Amniotic epithelial cell (primary cell): ENCODE data around the gene OR6C76.
"Not testable (repeated sequence)": the region's sequence is repeated elsewhere in the genome, so short reads cannot be mapped to it uniquely, and the experiment has no call there.

ENCODE experiments used
- DNase-seq: peaks from one replicate; pipeline ENCODE4 v3.0.0-alpha.2; 2010; ENCODE audit warnings: low read depth

Gene OR6C76

GRCh38 chr12:55425954-55426353 is at the start of gene OR6C76:
OR6C76 (plus strand) TSS chr12:55426254; CDS start chr12:55426254, 0 bp downstream.
- no peak for DNase-seq

DNA sequence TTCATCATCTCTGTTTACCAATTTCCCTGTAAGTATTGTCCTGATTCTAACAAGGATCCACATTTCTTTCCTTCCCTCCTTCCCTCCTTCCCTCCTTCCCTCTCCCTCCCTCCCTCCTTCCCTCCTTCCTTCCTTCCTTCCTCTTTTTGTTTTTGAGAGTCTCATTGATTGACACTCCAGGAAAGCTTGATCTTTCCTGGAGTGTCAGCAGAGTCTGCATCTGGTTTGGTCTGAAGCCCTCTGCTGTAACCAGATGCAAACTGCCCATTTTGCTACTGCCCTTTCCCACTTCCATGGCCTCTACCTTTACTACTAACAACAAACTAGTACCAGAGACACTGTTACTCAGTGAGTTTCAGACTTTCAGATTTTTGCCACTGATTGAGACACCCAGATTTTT is 40.2 kb upstream of the OR6C76 start:
- no peak for DNase-seq

DNA sequence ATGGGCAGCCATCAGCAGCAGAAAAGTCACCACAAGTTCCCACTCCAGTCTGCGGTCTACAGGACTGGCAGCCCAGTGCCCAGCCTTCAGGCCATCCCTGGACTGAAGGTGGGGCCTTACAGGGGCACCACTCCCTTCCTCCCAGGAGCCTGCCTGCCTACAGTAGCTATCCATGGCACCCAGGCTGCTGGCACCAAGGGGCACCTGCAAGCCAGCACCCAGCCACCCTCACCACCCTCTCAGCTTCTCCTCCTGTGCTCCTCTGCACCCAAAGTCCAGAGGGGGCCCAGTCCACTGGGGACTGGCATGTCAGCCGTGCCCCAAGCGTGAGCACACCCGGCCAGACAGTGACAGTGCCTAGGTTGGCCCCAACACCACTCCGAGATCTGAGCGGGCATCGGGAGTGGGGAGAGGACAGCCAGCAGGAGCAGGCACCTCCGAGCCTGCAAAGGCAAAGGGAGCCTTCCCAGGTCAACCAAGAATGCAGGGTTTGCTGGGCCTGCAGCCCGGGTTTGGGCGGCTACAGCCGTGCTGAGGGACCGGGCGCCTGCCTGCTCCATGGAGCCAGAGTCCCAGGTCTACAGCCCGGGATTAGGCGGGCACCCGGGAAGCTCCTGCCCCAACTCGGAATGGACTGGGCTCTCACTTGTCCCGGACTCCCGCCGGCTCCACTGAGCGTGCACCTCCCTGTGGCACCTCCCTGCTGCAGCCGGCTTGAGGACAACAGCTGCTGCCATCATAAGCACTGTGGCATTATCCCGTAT is 33.8 kb upstream of the OR6C76 start:
- DNase-seq = no peak

- DNase-seq = no peak
Observed at GRCh38 chr12:55396326-55396725, 29.7 kb upstream of the OR6C76 start.

GRCh38 chr12:55400229-55400628 is 25.8 kb upstream of the OR6C76 start, which contains the start of gene OR6C65:
OR6C65 (plus strand) TSS chr12:55400529; CDS start chr12:55400529, 0 bp downstream.
- DNase-seq = no peak

GRCh38 chr12:55407866-55408265 is 18.2 kb upstream of the OR6C76 start:
- no peak for DNase-seq

DNA sequence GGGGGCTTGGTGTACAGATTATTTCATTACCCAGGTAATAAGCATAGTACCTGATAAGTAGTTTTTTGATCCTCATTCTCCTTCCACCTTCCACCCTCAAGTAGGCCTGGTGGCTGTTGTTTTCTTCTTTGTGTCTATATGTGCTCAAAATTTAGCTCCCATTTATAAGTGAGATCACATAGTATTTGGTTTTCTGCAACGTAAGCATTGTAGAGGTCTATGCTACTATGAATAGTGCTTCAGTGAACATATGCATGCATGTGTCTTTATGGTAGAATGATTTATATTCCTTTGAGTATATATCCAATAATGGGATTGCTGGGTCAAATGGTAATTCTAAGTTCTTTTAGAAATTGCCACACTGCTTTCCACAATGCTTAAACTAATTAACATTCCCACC is 16.9 kb upstream of the OR6C76 start:
- DNase-seq = not testable (repeated sequence)

DNA sequence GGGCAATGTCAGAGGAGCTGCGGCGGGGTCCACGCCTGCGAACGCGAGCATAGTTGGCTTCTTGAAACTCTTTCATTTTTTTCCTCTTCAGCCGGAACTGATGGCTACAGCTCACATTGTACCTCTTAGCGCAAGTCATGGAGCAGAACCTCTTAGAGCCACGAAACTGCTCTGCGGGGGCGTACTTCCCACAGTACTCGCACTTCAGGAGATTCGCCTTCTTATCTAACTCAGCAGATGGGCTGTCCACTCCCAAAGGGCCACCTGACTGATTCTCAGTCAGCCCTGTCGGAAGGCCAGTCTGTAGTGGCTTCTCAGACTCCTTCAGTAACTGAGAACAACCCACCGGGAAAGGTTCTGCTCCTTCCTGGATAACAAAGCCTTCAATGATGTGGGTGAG is 13.9 kb upstream of the OR6C76 start:
- DNase-seq = not testable (repeated sequence)

DNA sequence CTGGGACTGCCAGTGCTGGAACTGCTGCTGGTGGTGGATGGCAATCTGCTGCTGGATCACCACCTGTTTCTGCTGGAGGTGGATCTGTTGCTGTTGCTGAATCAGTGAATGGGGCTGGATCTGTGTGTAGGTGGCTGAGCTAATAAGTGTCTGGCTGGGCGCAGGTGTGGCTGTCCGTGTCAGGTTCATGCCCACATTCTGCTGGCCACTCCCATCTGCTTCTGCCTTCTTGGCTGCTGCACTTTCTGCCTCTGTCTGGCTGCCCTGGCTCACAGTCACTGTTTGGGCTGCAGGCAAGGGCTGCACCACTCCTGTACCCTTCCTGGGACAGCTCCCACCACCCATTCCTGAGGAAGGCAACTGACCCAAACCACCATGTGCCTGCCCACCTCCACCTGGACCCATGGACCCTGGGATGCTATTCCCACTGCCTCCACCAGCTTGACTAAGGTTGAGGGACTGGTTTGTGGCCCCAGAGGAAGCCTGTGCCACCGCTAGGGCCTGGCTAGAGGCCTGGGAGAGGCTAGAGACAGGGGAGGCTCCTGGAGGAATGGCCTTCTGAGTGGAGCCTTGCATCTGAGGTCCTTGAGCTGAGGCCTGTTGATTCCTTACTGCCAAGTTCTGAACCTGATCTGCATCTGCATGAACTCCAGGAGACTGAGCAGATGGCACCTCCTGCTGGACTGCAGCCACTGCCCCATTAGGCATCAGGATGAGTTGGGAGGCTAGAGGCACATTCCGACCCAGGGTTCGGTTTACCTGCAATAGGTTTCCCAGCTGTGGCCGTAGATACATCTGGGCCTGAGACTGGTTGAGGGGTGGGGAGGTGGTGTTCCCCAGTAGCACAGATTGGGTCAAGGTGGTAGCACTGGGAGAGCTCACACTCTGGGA is 12.3 kb upstream of the OR6C76 start:
- not testable (repeated sequence) for DNase-seq

GRCh38 chr12:55414396-55414823 is 11.6 kb upstream of the OR6C76 start:
- not testable (repeated sequence) for DNase-seq

DNA sequence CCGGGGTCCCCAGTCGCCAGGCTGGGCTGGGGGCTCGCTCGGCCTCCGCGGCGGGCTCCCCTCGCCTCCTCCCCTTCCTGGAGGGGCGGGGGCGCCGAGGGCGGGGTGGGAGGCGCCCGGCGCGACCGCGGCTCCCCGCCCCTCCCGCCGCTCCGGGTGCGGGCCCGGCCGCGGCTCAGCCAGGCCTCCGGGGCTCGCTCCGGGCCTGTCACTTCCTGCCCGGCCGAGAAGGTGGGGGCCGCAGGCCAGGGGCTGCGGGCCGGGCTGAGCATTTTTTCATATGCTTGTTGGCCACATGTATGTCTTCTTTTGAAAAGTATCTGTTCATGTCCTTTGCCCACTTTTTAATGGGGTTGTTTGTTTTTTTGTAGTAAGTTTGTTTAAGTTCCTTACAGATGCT is 11.2 kb upstream of the OR6C76 start:
- not testable (repeated sequence) for DNase-seq

- no peak for DNase-seq
Observed at GRCh38 chr12:55416961-55417360, 9.1 kb upstream of the OR6C76 start.

DNA sequence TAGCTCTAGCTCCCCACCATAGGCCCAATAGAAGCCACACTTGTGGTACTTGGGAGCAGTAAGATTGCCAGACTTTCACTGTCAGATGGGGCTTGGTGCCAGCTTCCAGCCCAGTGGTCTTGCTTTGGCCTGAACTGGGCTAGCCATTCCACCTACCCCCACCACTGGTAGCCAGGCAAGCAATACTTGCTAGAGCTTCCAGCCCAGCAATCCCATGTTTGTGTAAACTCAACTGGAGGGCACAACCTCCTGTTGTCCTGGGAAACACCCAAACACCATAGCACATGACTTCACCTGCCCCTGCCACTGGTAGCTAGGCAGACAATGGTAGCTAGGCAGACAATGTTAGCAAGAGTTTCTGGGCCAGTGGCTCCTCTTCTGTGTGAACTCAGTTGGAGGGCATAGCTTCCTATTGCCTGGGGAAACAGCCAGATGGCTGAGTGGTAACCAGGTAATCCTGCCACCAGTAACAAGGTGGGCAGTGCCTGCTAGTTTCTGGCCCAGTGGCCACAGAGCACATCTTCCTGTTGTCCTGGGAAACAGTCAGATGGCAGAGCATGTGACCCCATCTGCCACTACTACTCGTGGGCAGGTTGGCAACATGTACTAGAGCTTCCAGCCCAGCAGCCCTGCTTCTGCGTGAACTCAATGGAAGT is 5.6 kb upstream of the OR6C76 start:
- no peak for DNase-seq

DNA sequence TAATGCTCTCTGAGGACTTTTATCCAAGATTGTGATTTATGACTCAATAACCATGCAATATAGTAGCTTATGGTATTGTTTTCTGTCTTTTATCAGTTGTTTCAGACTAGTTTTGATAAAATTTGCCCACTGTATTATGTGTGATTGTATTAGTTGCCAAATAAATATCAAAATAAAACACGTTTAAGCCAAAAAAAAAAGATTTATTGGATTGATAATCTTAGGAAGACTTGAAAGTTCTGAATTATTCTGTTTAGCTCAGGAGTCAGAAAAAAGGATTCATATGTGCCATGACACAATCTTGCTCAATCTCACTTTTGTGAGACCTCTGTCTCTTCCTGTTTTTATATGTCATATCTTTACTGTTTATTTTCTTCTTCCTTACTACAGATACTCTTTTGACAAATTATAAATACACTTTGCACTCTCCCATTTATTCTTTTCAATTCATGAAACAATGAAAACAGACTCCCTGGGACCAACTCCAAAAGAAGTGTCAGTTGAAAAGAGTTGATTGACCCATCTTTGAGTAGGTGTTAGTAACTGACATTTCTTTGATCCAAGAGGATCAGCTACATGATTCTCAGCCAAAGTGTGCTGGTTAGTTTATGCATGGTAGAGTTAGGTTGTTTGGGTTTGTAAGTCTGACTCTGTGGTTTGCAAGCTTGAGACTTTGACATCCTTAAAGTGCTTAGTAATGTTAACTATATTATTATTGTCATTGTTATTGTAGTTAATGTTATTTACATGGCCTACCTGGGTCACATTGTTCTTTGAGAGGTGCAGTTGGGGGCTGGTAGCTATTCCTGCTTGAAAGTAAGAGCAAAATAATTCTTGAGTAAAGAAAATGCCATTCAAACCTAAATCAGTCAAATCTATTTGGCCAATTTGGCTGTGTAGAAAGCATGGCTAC is 2.5 kb downstream of the OR6C76 start:
- DNase-seq = no peak

DNA sequence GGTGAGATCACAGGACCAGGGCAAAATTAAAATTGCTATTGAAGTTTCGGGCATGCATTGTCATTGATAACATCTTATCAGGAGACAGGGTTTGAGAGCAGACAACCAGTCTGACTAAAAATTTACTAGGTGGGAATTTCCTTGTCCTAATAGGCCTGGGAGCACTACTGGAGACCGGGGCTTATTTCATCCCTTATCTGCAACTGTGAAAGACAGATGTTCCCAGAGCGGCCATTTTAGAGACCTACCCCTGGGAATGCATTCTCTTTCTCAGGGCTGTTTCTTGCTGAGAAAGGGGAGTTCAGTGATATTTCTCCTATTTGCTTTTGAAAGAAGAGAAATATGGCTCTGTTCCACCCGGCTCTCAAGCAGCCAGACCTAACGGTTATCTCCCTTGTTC is 15.2 kb downstream of the OR6C76 start:
- DNase-seq = not testable (repeated sequence)

GRCh38 chr12:55443776-55444175 is 17.7 kb downstream of the OR6C76 start, which contains the start of gene OR6C2:
OR6C2 (plus strand) TSS chr12:55444076; CDS start chr12:55452214, 8,138 bp downstream.
- DNase-seq = no peak

- DNase-seq = no peak
Observed at GRCh38 chr12:55445357-55445756, 19.3 kb downstream of the OR6C76 start.

GRCh38 chr12:55446326-55446725 is 20.3 kb downstream of the OR6C76 start:
- DNase-seq = no peak

DNA sequence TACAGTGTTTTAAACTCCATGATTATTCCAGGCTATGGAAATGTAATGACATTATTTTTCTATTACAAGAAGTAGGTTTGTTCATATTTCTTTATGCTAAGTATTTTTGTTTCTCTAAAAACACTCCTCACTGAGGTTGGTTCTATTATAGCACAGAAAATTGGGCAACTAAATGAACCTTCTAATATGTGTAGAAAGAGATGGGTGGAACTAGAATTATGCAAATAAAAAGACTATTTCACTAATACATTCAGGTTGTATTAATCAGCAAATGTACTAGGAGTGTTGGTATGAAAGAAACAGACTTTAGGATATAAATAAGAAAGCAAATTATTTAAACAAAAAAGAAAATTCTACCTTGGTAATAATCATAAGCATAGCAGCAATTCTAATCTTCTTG is 22.8 kb downstream of the OR6C76 start:
- DNase-seq = no peak

GRCh38 chr12:55464926-55465325 is 38.9 kb downstream of the OR6C76 start:
- not testable (repeated sequence) for DNase-seq

- DNase-seq = no peak
Observed at GRCh38 chr12:55467836-55468235, 41.8 kb downstream of the OR6C76 start.
